HG02642 (cell line): ENCODE measurements around the gene STXBP6.
"Not testable (repeated sequence)": the region's sequence is repeated elsewhere in the genome, so short reads cannot be mapped to it uniquely, and the experiment has no call there.

Source experiments
- ATAC-seq: cut with Tn5 transposase; IDR thresholded peaks from one replicate; pipeline ENCODE4 v1.9.1; 2021; ENCODE audit warnings: mild to moderate bottlenecking; ENCODE audit not compliant: unreplicated experiment, poor library complexity

Gene STXBP6

GRCh38 chr14:24844011-24844410 is 205.9 kb downstream of the STXBP6 start:
- no peak for ATAC-seq

GRCh38 chr14:24843494-24843893 is 206.5 kb downstream of the STXBP6 start:
- ATAC-seq = peak; percentile 83

GRCh38 chr14:24840204-24840893 is 209.6 kb downstream of the STXBP6 start:
- ATAC-seq = no peak

GRCh38 chr14:24839617-24840203 is 210.2 kb downstream of the STXBP6 start:
- ATAC-seq = no peak

GRCh38 chr14:24838945-24839616 is 210.9 kb downstream of the STXBP6 start:
- ATAC-seq = no peak

- ATAC-seq = no peak
These were observed 212.5 kb downstream of the STXBP6 start for GRCh38 chr14:24837280-24838046.

GRCh38 chr14:24836324-24836723 is 213.6 kb downstream of the STXBP6 start:
- ATAC-seq = not testable (repeated sequence)

- ATAC-seq = no peak
These were observed 215.0 kb downstream of the STXBP6 start for GRCh38 chr14:24834956-24835355.

GRCh38 chr14:24833385-24833784 is 216.6 kb downstream of the STXBP6 start:
- no peak for ATAC-seq

GRCh38 chr14:24831677-24832076 is 218.3 kb downstream of the STXBP6 start:
- no peak for ATAC-seq

GRCh38 chr14:24829862-24830261 is 220.1 kb downstream of the STXBP6 start:
- ATAC-seq = no peak

GRCh38 chr14:24828486-24828885 is 221.5 kb downstream of the STXBP6 start:
- no peak for ATAC-seq

GRCh38 chr14:24826390-24826789 is 223.6 kb downstream of the STXBP6 start:
- ATAC-seq = no peak

GRCh38 chr14:24820616-24821015 is 229.3 kb downstream of the STXBP6 start:
- no peak for ATAC-seq

GRCh38 chr14:24818823-24819341 is 231.1 kb downstream of the STXBP6 start:
- no peak for ATAC-seq

GRCh38 chr14:24818058-24818822 is 231.7 kb downstream of the STXBP6 start:
- no peak for ATAC-seq

GRCh38 chr14:24817212-24818057 is 232.5 kb downstream of the STXBP6 start:
- no peak for ATAC-seq

- no peak for ATAC-seq
These were observed 233.1 kb downstream of the STXBP6 start for GRCh38 chr14:24816929-24817211.
